GM12892 (cell line): ENCODE data around the gene RARB.

Experiments
- DNase-seq: peaks from one replicate; pipeline ENCODE4 v3.0.0; 2011; ENCODE audit not compliant: insufficient read length
- FAIRE-seq: peaks from 2 replicates; lab custom pipeline; 2011; peaks lifted over from hg19 to GRCh38; lab: Jason Lieb, UNC
- POLR2A ChIP-seq: IDR thresholded peaks from 2 replicates; pipeline ENCODE4 v1.6.1; 2011; ENCODE audit warnings: low read depth, low read length, control low read depth
- POLR2AphosphoS5 ChIP-seq: IDR thresholded peaks from 2 replicates; pipeline ENCODE4 v1.6.1; 2011; ENCODE audit warnings: low read depth, low read length, control low read depth
- TAF1 ChIP-seq: IDR thresholded peaks from 2 replicates; pipeline ENCODE4 v1.6.1; 2011; ENCODE audit warnings: low read depth, mild to moderate bottlenecking, control low read depth, low read length, borderline replicate concordance

Gene RARB

DNA sequence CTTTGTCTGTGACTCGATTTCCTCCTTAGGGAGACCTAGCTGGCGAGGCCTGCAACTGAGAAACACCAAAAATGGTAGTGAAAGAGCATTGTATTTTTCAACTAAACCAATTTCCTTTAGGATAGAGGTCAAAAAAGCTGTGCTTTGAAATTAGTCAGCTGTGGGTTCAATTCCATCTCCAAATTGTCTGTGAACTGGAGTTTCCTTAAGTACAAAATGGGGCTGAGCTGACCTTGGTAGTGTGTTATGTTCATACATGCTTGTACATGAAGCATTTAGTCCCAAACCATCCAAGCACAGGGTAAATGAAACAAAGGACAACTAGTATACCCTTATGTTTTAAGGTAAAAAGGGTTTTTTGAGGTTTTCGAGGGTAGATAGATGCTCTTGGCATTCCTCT lies 99.3 kb downstream of the RARB start:
- TF ChIP-seq POLR2A: no peak
- no peak for TF ChIP-seq POLR2AphosphoS5
- no peak for TF ChIP-seq TAF1
- DNase-seq (no peak), FAIRE-seq (no peak)

DNA sequence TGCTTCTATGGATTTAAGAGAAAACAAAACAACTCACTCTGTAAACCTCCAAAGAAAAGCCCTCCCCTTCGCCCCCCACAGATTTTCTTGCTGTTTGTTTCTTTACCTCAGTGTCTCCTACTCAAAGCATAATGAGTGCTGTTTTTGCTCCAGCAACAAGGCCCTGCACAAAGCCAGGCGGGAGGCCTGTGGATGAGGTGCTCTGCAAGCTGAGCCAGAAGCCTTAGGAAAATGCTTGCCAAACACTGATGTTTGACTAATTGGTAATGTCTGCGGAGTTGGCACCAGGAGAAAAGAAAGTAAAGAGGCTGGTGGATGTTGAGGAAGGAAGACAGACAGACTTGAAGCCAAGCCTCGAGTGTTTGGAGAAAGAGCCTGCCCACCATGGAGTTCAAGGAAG lies 99.7 kb downstream of the RARB start:
- no peak for TF ChIP-seq POLR2A
- no peak for TF ChIP-seq TAF1
- no peak for TF ChIP-seq POLR2AphosphoS5
- no peak for DNase-seq
- no peak for FAIRE-seq

DNA sequence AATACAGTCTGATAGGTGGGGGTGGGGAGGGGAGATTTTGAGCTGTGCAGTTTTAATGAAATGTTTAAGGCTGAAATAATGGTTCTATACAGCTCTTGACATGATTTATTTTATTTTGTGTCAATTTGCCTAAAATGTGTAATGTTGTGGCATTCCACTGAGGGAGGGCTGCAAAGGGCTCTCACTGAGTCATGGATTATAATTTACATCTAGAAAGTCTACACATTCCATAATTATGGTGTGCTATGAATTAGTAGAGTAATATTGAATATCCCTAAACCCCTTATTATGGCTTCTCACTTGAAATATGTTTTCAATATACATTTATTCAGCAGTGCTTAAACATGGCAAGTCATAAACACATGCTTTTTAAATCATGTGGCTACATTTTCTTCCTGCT lies 103.9 kb downstream of the RARB start:
- FAIRE-seq (no peak), DNase-seq (no peak)
- TF ChIP-seq TAF1 (no peak), POLR2A (no peak), POLR2AphosphoS5 (no peak)

DNA sequence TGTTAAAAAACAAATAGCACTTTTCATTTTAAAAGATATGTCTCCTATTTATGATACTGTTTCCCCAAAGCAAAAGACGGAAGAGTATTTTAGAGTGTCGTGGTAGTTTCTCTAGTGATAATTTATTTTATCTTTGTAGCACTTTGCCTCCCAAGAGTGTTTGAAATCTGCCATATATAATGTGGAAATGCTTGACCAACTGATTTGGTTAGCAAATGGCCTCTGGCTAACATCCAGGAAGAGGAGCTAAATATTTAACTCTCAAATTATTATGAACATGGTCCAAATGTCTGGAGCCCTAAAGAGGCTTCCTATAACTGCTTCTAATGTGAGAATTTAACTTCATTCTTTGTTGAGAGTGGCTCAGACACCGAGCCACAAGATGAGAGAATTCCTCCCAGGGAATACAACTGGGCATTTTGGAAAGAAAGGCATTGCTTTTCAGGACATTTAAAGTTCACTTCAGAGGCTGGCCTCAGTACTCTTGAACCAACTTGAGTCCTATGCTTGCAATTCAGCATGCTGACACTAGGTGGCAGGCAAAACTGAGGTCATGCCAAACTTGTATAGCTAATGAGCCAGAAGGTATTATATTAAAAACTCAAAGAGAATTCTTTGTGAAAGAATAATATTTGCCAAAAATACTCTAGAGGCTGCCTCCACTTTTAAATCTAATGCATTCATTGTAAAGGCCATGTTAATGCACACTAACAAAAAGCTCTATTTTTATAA lies 104.5 kb downstream of the RARB start:
- DNase-seq (no peak), FAIRE-seq (no peak)
- TF ChIP-seq TAF1 (no peak), POLR2A (no peak), POLR2AphosphoS5 (no peak)

DNA sequence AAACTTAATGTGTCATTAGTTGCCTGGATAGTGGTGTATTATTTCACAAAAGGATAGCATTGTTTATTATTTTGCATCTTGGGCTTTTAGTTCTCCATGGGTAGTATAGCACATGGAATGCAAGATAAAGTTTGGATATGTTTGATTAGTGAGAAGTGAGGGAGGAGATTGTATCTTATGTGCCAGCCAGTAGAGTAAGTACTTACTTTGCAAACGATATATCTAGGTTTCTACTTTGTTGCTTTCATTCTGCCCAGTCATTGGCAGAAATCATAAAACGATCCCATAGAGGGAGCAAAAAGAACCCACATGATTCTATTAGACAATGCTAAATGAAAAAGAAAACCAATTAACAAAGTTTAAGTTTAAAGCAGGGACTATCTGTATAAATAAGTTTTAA lies 105.3 kb downstream of the RARB start:
- FAIRE-seq: no peak
- no peak for DNase-seq
- TF ChIP-seq POLR2A: no peak
- no peak for TF ChIP-seq TAF1
- TF ChIP-seq POLR2AphosphoS5: no peak

DNA sequence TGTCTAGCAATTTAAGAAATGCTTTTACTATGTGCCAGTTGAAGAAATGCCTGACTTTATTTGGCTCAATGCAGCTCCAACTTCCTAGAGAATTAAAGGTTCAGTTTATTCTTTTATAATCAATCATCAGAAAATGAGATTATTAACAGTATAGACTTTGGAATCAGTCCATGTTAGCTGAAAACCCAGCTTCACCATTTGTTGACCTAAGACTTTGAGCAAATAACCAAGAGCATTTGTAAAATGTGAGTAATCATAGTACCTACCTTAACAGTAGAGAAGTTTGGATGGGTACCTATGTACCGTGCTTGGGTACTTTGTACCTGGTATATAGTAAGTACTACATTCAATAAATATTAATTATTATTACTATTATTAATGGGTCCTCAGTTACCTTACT lies 105.9 kb downstream of the RARB start:
- no peak for DNase-seq
- no peak for TF ChIP-seq POLR2A
- no peak for TF ChIP-seq POLR2AphosphoS5
- no peak for TF ChIP-seq TAF1
- no peak for FAIRE-seq

DNA sequence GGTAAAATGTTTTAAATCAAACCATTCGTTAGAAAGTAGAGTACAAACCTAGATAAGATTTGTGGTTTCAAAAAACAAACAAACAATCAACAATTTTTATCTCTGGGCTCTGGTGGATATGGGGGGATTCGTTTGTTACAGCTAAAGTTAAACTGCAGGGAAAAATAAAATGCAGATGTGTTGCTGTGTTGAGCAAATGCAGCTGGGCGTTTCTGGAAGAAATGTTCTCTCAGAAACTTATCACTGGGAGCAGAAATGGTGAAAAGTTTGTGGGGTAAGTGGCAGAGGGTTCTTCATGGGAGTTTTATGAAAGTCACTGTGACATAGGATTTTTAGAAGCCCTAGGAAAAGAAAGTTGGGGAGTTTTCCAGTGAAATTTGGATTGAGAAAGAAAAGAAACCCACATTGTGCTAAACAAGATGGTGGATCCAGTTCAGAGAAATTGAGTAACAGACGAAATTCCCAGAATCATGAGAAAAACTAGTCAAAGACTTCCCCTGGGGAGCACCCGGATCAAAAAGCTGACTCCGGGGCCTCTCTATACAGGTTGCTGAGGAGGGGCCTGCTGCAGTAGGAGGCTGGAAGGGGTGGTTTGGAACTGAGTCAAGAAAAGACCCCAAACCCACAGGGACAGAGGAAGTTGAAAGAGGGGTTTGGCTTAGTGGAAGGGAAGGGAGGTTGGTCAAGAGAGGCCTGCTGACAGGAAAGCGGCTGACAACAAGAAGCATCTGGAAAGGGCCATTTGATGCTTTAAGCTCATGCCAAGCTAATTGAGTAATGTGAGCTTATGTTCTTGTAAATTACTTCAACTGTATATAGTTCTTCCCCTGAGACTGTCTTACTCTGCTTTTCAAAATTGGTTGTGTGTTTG lies 108.7 kb downstream of the RARB start:
- DNase-seq (no peak), FAIRE-seq (no peak)
- TF ChIP-seq POLR2A (no peak), POLR2AphosphoS5 (no peak), TAF1 (no peak)

DNA sequence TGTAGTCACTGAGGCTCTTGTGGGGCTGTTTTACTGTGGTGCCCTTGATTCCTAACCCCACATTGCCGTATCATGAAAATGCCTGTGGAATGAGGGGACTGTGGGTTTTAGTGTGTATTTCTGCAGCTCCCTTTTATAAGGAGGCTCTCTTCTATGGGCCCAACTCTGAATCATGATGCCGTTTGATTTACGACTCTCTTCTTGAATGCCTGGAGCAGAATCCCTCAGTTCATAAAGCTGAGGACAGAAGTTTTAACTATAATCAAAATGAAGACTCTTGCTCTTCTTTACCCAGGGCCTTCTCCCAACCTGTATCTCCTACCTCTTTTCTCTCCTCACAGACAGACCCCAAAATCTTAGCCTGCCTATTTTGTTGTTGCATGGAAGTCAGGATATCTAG lies 109.5 kb downstream of the RARB start:
- FAIRE-seq (no peak), DNase-seq (no peak)

DNA sequence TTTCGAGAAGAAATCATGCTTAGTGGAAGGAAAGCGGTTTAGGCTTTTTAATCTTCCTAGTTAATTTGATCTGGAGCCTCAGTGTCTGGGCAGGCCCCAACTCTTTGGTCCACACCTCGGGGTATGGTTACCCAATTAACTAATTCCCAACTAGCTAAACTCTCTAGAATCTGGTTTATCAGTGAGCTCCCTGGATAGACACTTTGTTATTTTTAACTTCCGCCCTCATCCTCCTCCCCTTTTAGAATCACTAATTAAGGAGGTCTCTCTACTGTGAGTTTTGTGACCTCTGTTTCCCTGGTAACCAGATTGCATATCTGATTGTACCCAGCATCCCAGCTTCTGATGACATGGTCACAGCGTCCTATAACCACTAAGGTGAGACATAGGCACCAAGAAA lies 112.2 kb downstream of the RARB start:
- DNase-seq (no peak), FAIRE-seq (no peak)
- TF ChIP-seq TAF1 (no peak), POLR2AphosphoS5 (no peak), POLR2A (no peak)

More for the DNA sequence above, 109.5 kb downstream of the RARB start:
- TF ChIP-seq POLR2A: no peak
- no peak for TF ChIP-seq POLR2AphosphoS5
- TF ChIP-seq TAF1: no peak

DNA sequence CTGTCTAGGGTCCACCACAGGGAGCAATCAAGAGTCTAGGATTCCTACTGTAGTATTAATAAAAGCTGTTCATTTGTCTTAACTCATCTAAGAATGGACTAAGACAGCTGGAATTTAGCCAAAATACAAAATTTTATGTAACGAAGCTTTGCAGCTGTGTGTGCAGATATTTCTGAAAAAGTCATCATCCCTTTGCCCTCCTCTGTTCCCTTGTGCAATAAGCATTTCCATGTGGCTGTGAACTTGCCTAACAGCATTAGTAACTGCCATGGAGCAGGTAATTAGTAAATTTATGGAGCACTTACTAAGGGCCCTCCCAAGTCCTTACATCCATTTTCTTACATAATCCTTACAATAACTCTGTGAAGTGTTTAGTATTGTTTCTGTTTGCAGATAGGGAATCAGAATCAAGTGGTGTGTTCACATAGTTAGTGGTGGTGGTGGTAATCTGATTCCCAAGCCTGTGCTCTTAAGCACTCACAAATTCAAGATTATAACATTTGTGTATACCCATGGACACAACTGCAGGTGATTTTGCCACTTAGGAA lies 114.5 kb downstream of the RARB start:
- FAIRE-seq: no peak
- no peak for TF ChIP-seq POLR2AphosphoS5
- TF ChIP-seq POLR2A: no peak
- no peak for TF ChIP-seq TAF1
- no peak for DNase-seq

DNA sequence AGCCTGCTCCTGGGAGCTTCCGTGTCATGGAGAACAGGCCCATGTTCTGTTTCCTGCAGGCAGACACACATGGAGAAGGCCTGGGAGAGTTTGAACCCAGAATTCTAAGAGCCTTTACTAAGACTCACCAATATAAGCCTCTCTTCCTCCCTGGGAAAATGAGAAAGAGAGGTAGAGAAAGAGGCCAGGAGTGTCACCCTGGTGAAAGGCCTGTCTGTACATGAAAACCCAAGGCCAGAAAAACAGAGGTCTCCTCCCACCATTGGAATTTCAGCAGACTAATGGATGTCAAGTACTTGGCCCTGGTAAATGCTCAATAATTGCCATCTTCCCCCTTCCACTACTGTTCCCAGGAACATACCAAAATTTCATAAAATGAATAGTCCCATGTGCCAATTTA lies 119.0 kb downstream of the RARB start:
- FAIRE-seq (no peak), DNase-seq (no peak)
- no peak for TF ChIP-seq POLR2AphosphoS5
- TF ChIP-seq TAF1: no peak
- no peak for TF ChIP-seq POLR2A
